GM10248 (cell line): ENCODE data around the gene F2RL3.

Experiments used
- CTCF ChIA-PET: fragments of 300-600 bp; sonication (Branson Sonifier 250); formaldehyde crosslinking; extraction: SDS; loops from one replicate; lab custom pipeline; 2021; ENCODE audit warnings: antibody characterized with exemption; lab: Yijun Ruan, JAX
- POLR2A ChIA-PET: fragments of 350-650 bp; sonication (Branson Sonifier 250); formaldehyde crosslinking; extraction: SDS; loops from one replicate; lab custom pipeline; 2020; ENCODE audit warnings: antibody characterized with exemption; lab: Yijun Ruan, JAX
- DNase-seq: peaks from one replicate; pipeline ENCODE4 v3.0.0; 2012; ENCODE audit errors: extremely low spot score
- CTCF ChIP-seq: IDR thresholded peaks from 2 replicates; pipeline ENCODE4 v1.5.1; 2012; ENCODE audit warnings: mild to moderate bottlenecking, low read depth; ENCODE audit errors: extremely low read depth, missing control alignments, control extremely low read depth

Gene F2RL3

GRCh38 chr19:16887353-16888265, 1.2 kb upstream of the F2RL3 start:
- CTCF ChIA-PET: interaction anchor here (1.1 kb wide), 2 partner anchors 11 to 51 kb away, joined by 3 read pairs; no protein-coding TSS in a partner anchor
- TF ChIP-seq CTCF: no peak
- POLR2A ChIA-PET: no interaction called here
- no peak for DNase-seq

DNA sequence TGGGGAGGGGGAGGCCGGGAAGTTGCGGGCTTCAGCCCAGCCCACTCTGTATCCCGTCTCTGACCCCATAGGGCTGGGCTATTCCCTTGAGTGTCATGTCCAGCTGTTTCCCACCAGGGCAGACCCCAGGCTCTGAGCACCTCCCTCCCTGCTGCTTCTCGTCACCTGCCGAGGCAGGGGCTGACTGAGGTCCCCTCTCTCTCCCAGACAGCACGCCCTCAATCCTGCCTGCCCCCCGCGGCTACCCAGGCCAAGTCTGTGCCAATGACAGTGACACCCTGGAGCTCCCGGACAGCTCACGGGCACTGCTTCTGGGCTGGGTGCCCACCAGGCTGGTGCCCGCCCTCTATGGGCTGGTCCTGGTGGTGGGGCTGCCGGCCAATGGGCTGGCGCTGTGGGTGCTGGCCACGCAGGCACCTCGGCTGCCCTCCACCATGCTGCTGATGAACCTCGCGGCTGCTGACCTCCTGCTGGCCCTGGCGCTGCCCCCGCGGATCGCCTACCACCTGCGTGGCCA, 625 bp downstream of the F2RL3 start:
- no peak for DNase-seq
- ChIA-PET POLR2A (no interaction called here), CTCF (interaction anchor here (0.6 kb wide), 1 partner anchor 11 kb away, joined by 3 read pairs; no protein-coding TSS in a partner anchor)
- TF ChIP-seq CTCF: no peak

DNA sequence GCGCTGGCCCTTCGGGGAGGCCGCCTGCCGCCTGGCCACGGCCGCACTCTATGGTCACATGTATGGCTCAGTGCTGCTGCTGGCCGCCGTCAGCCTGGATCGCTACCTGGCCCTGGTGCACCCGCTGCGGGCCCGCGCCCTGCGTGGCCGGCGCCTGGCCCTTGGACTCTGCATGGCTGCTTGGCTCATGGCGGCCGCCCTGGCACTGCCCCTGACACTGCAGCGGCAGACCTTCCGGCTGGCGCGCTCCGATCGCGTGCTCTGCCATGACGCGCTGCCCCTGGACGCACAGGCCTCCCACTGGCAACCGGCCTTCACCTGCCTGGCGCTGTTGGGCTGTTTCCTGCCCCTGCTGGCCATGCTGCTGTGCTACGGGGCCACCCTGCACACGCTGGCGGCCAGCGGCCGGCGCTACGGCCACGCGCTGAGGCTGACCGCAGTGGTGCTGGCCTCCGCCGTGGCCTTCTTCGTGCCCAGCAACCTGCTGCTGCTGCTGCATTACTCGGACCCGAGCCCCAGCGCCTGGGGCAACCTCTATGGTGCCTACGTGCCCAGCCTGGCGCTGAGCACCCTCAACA, 1.2 kb downstream of the F2RL3 start:
- POLR2A ChIA-PET: no interaction called here
- CTCF ChIA-PET: no interaction called here
- no peak for DNase-seq
- no peak for TF ChIP-seq CTCF

DNA sequence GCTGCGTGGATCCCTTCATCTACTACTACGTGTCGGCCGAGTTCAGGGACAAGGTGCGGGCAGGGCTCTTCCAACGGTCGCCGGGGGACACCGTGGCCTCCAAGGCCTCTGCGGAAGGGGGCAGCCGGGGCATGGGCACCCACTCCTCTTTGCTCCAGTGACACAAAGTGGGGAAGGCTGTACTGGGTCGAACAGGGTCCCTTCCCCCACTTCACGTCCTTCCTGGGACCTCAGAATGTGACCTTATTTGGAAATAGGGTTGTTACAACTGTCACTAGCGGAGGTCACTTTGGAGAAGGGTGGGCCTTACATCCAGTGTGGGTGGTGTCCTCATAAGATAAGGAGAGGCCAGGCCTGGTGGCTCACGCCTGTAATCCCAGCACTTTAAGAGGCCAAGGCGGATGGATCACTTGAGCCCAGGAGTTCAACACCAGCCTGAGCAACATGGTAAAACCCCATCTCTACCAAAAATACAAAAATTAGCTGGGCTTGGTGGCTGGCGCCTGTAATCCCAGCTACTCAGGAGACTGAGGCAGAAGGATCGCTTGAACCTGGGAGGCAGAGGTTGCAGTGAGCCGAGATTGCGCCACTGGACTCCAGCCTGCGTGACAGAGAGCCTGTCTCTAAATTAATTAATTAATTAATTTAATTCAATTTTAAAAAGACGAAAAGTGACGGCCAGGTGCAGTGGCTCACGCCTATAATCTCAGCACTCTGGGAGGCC, 1.8 kb downstream of the F2RL3 start:
- no peak for TF ChIP-seq CTCF
- ChIA-PET CTCF (no interaction called here), POLR2A (no interaction called here)
- DNase-seq: no peak

DNA sequence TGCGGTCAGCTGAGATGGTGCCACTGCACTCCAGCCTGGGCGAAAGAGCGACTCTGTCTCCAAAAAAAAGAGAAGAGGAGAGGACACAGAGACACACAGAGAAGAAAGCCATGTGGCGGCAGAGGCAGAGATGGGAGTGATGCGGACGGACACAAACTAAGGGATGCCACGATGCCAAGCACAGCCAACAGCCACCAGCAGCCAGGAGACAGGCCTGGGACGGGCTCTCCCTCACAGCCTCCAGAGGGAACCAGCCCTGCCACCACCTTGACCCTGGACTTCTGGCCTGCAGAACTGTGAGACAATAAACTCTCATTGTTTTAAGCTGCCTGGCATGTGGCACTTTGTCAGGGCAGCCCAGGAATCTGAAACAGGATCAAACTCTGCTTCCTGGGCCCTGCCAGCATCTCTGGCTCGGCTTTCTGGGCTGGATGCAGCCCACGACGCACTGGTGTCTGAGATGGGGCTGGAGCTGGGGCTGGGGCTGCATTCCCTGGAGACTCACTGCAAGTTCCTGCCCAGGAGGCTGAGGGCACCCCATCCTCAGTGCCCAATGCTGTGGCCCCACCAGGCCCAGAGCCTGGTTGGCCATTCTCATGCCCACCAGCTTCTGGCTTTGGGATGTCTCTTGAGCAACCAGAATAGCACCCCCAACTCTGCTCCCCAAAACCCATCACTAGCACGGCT, 3.0 kb downstream of the F2RL3 start:
- no peak for DNase-seq
- ChIA-PET POLR2A (no interaction called here), CTCF (no interaction called here)
- no peak for TF ChIP-seq CTCF

- TF ChIP-seq CTCF: no peak
- ChIA-PET CTCF (no interaction called here), POLR2A (no interaction called here)
- no peak for DNase-seq
Observed at GRCh38 chr19:16892436-16892835, 3.6 kb downstream of the F2RL3 start.
